ENCODE data around the gene MVB12B.
"Not testable (repeated sequence)": the region's sequence is repeated elsewhere in the genome, so short reads cannot be mapped to it uniquely, and the experiment has no call there.

Gene MVB12B

GRCh38 chr9:126549246-126550006 is 222.8 kb downstream of the MVB12B start:
- DNase-seq, result no peak

- DNase-seq, result no peak
Measured at GRCh38 chr9:126550891-126551351, 224.3 kb downstream of the MVB12B start.

GRCh38 chr9:126551812-126552211 is 225.2 kb downstream of the MVB12B start:
- no peak for DNase-seq

GRCh38 chr9:126554292-126554691 is 227.7 kb downstream of the MVB12B start:
- DNase-seq, result no peak

GRCh38 chr9:126555421-126555820 is 228.8 kb downstream of the MVB12B start:
- not testable (repeated sequence) for DNase-seq
